DOHH2 (cell line): ENCODE data around the gene EXOC8.
A peak's percentile ranks its signal among the peaks of the same experiment; 100 is the strongest.

Experiments used
- H3F3A ChIP-seq: fragments of 200-600 bp; sonication (generic), shearing (Covaris generic); 2 replicates; pipeline ENCODE4 v1.6.0; 2016; ENCODE audit warnings: antibody characterized with exemption, mild to moderate bottlenecking; ENCODE audit not compliant: control insufficient read depth, insufficient read depth
- H3K27ac ChIP-seq: fragments of 200-600 bp; sonication (generic); 2 replicates; pipeline ENCODE4 v1.5.1; 2014; ENCODE audit warnings: low read depth, mild to moderate bottlenecking, low read length, moderate library complexity
- H3K27me3 ChIP-seq: fragments of 200-600 bp; sonication (generic); 2 replicates; pipeline ENCODE4 v1.6.1; 2014; ENCODE audit warnings: mild to moderate bottlenecking, low read length, mixed read lengths; ENCODE audit not compliant: control insufficient read depth
- H3K36me3 ChIP-seq: fragments of 200-600 bp; sonication (generic); 2 replicates; pipeline ENCODE4 v1.6.1; 2014; ENCODE audit warnings: mild to moderate bottlenecking, low read length, moderate library complexity, mixed read lengths; ENCODE audit not compliant: control insufficient read depth
- H3K4me1 ChIP-seq: fragments of 200-600 bp; sonication (generic); 2 replicates; pipeline ENCODE4 v1.6.1; 2014; ENCODE audit warnings: mild to moderate bottlenecking, low read length, mixed read lengths; ENCODE audit not compliant: control insufficient read depth
- H3K4me2 ChIP-seq: fragments of 200-600 bp; sonication (generic); 2 replicates; pipeline ENCODE4 v1.6.0; 2014; ENCODE audit warnings: mild to moderate bottlenecking, low read length, moderate library complexity
- H3K4me3 ChIP-seq: fragments of 200-600 bp; sonication (generic); 2 replicates; pipeline ENCODE4 v1.5.1; 2014; ENCODE audit warnings: mild to moderate bottlenecking, low read length, mixed read lengths
- H3K79me2 ChIP-seq: fragments of 200-600 bp; sonication (generic); 2 replicates; pipeline ENCODE4 v1.6.1; 2014; ENCODE audit warnings: mild to moderate bottlenecking, low read length, mixed read lengths; ENCODE audit not compliant: control insufficient read depth
- H3K9me2 ChIP-seq: fragments of 200-600 bp; sonication (generic); replicated peaks from 2 replicates; pipeline ENCODE4 v1.6.1; 2014; ENCODE audit warnings: mild to moderate bottlenecking, low read length, mixed read lengths; ENCODE audit not compliant: control insufficient read depth
- H3K9me3 ChIP-seq: fragments of 200-600 bp; sonication (generic); 2 replicates; pipeline ENCODE4 v1.6.1; 2014; ENCODE audit warnings: antibody characterized with exemption, low read length, mixed read lengths; ENCODE audit not compliant: control insufficient read depth, insufficient read depth
- H4K20me1 ChIP-seq: fragments of 200-600 bp; sonication (generic); 2 replicates; pipeline ENCODE4 v1.6.0; 2014; ENCODE audit warnings: low read depth, mild to moderate bottlenecking, antibody characterized with exemption, low read length, moderate library complexity; ENCODE audit not compliant: control insufficient read depth, insufficient read depth
- CTCF ChIP-seq: fragments of 200-600 bp; sonication (generic); IDR thresholded peaks from one replicate; pipeline ENCODE4 v1.5.1; 2014; ENCODE audit warnings: antibody characterized with exemption, mild to moderate bottlenecking, low read depth, low read length; ENCODE audit not compliant: poor library complexity, severe bottlenecking
- EZH2phosphoT487 ChIP-seq: fragments of 200-600 bp; sonication (generic); IDR thresholded peaks from 2 replicates; pipeline ENCODE4 v1.6.1; 2017; ENCODE audit warnings: borderline replicate concordance, mild to moderate bottlenecking, antibody characterized with exemption, low read length, moderate library complexity, mixed read lengths

Gene EXOC8

GRCh38 chr1:231340328-231341013, 2.8 kb upstream of the EXOC8 start:
- Histone ChIP-seq H3K27ac (no peak overlapping the region), H3K79me2 (peaks cover 64% of the 10 kb centered on the region), H3K4me3 (no peak overlapping the region), H3K9me3 (no peaks in the 10 kb centered on the region), H3K27me3 (no peaks in the 10 kb centered on the region), H3K36me3 (peaks cover 44% of the 10 kb centered on the region), H4K20me1 (peaks cover 18% of the 10 kb centered on the region), H3K4me2 (no peak overlapping the region), H3K4me1 (peaks cover 23% of the 10 kb centered on the region), H3K9me2 (no peaks in the 10 kb centered on the region), H3F3A (peaks cover 4% of the 10 kb centered on the region)
- TF ChIP-seq CTCF (no peak), EZH2phosphoT487 (no peak)

- Histone ChIP-seq H3K4me1 (peaks cover 40% of the 10 kb centered on the region), H3K4me2 (peak within 1 kb of the TSS; percentile 81), H3K36me3 (peaks cover 53% of the 10 kb centered on the region), H3K9me3 (no peaks in the 10 kb centered on the region), H3F3A (peaks cover 4% of the 10 kb centered on the region), H4K20me1 (peaks cover 26% of the 10 kb centered on the region), H3K27me3 (no peaks in the 10 kb centered on the region), H3K79me2 (peaks cover 81% of the 10 kb centered on the region), H3K27ac (peak within 1 kb of the TSS; percentile 84), H3K9me2 (no peaks in the 10 kb centered on the region), H3K4me3 (peak within 1 kb of the TSS; percentile 98)
- no peak for TF ChIP-seq EZH2phosphoT487
- no peak for TF ChIP-seq CTCF
Observed at GRCh38 chr1:231338270-231339128, 847 bp upstream of the EXOC8 start, which contains the start of gene SPRTN. TSS of gene SPRTN (plus strand) at chr1:231338293. CDS start at chr1:231338384, 91 bp downstream.

- peaks cover 92% of the 10 kb centered on the region for H3K79me2 ChIP-seq
- peak overlapping the region; percentile 84 for H3K27ac ChIP-seq
- peak overlapping the region; percentile 98 for H3K4me3 ChIP-seq
- peak overlapping the region; percentile 81 for H3K4me2 ChIP-seq
- peaks cover 4% of the 10 kb centered on the region for H3F3A ChIP-seq
- TF ChIP-seq EZH2phosphoT487 (no peak), CTCF (no peak)
- H3K9me3 ChIP-seq: no peaks in the 10 kb centered on the region
- H3K36me3 ChIP-seq: peaks cover 58% of the 10 kb centered on the region
- H3K9me2 ChIP-seq: no peaks in the 10 kb centered on the region
- H3K27me3 ChIP-seq: no peaks in the 10 kb centered on the region
- peaks cover 49% of the 10 kb centered on the region for H3K4me1 ChIP-seq
- H4K20me1 ChIP-seq: peaks cover 27% of the 10 kb centered on the region
Observed at GRCh38 chr1:231337043-231337471, 595 bp downstream of the EXOC8 start.
